ENCODE results near the gene PALM3.

The PALM3 gene

GRCh38 chr19:14072535-14073260 is 10.8 kb upstream of the PALM3 start, which contains the start of gene MISP3:
TSS of gene MISP3 (plus strand) at chr19:14072786. CDS start at chr19:14073310, 524 bp downstream.
- DNase-seq (ENCODE audit: low read depth) = no peak
- TF ChIP-seq, protein P1, sequence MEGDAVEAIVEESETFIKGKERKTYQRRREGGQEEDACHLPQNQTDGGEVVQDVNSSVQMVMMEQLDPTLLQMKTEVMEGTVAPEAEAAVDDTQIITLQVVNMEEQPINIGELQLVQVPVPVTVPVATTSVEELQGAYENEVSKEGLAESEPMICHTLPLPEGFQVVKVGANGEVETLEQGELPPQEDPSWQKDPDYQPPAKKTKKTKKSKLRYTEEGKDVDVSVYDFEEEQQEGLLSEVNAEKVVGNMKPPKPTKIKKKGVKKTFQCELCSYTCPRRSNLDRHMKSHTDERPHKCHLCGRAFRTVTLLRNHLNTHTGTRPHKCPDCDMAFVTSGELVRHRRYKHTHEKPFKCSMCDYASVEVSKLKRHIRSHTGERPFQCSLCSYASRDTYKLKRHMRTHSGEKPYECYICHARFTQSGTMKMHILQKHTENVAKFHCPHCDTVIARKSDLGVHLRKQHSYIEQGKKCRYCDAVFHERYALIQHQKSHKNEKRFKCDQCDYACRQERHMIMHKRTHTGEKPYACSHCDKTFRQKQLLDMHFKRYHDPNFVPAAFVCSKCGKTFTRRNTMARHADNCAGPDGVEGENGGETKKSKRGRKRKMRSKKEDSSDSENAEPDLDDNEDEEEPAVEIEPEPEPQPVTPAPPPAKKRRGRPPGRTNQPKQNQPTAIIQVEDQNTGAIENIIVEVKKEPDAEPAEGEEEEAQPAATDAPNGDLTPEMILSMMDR (conservative IDR thresholded peaks at IDR 0.05; ENCODE audit: control insufficient read depth, insufficient read depth, low read depth, low read length) = no peak
- peak within 1 kb of the TSS; percentile 58 for H3K4me3 ChIP-seq (ENCODE audit: control insufficient read depth, low read depth, low read length)

- TF ChIP-seq, protein P1 (conservative IDR thresholded peaks at IDR 0.05; ENCODE audit: control insufficient read depth, insufficient read depth, low read depth, low read length) = no peak
- DNase-seq (ENCODE audit: low read depth) = no peak
- H3K4me3 ChIP-seq (ENCODE audit: control insufficient read depth, low read depth, low read length) = no peak overlapping the region
These were observed 8.6 kb upstream of the PALM3 start for GRCh38 chr19:14070268-14071050.

DNA sequence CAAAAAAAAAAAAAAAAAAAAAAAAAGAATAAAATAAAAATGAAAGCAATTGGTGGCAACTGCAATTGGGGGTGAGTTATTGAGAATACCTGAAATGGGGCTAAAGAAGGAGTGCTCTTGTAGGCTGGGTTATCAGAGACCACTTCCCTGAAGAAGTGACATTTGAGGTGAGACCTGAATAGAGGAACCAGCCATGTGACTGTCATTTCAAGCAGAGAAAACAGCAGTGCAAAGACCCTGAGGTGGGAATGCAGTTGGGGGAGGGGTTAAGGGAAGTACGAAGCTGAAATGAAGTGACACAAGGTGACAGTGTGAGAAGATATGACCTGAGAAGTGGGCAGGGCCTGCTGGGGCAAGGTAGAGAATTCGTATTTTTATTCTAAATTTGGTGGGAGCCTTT is 4.3 kb upstream of the PALM3 start:
- TF ChIP-seq, protein P1 (conservative IDR thresholded peaks at IDR 0.05; ENCODE audit: control insufficient read depth, insufficient read depth, low read depth, low read length) = no peak
- DNase-seq (ENCODE audit: low read depth) = no peak
- no peak overlapping the region for H3K4me3 ChIP-seq (ENCODE audit: control insufficient read depth, low read depth, low read length)

GRCh38 chr19:14063105-14063504 is 1.2 kb upstream of the PALM3 start:
- TF ChIP-seq, protein P1 (conservative IDR thresholded peaks at IDR 0.05; ENCODE audit: control insufficient read depth, insufficient read depth, low read depth, low read length) = no peak
- DNase-seq (ENCODE audit: low read depth) = no peak
- H3K4me3 ChIP-seq (ENCODE audit: control insufficient read depth, low read depth, low read length) = no peak overlapping the region

GRCh38 chr19:14062558-14062855 is 631 bp upstream of the PALM3 start:
- no peak overlapping the region for H3K4me3 ChIP-seq (ENCODE audit: control insufficient read depth, low read depth, low read length)
- TF ChIP-seq, protein P1 (conservative IDR thresholded peaks at IDR 0.05; ENCODE audit: control insufficient read depth, insufficient read depth, low read depth, low read length) = no peak
- DNase-seq (ENCODE audit: low read depth) = no peak

GRCh38 chr19:14061081-14061749 is 661 bp downstream of the PALM3 start:
- H3K4me3 ChIP-seq (ENCODE audit: control insufficient read depth, low read depth, low read length) = no peak overlapping the region
- no peak for DNase-seq (ENCODE audit: low read depth)
- TF ChIP-seq, protein P1 (conservative IDR thresholded peaks at IDR 0.05; ENCODE audit: control insufficient read depth, insufficient read depth, low read depth, low read length) = no peak
